ENCODE results near the gene CROCC2.

CROCC2 gene

GRCh38 chr2:240948905-240949790 is 43.0 kb downstream of the CROCC2 start:
- in situ Hi-C loops (cut with HindIII; ENCODE audit: low sequenced_read_pairs): no loop called here
- DNase-seq (ENCODE audit: low read depth, low spot score): no peak
- TF ChIP-seq CTCF (IDR thresholded peaks at IDR 0.05; ENCODE audit: low read depth, low read length): no peak
- no peak overlapping the region for H3K4me3 ChIP-seq (ENCODE audit: low read depth, low read length)

- TF ChIP-seq CTCF (IDR thresholded peaks at IDR 0.05; ENCODE audit: low read depth, low read length): no peak
- no peak overlapping the region for H3K4me3 ChIP-seq (ENCODE audit: low read depth, low read length)
- no peak for DNase-seq (ENCODE audit: low read depth, low spot score)
- in situ Hi-C loops (cut with HindIII; ENCODE audit: low sequenced_read_pairs): no loop called here
Measured at GRCh38 chr2:240949791-240950705, 43.9 kb downstream of the CROCC2 start.

GRCh38 chr2:240951045-240951594 is 45.0 kb downstream of the CROCC2 start:
- no peak for TF ChIP-seq CTCF (IDR thresholded peaks at IDR 0.05; ENCODE audit: low read depth, low read length)
- in situ Hi-C loops (cut with HindIII; ENCODE audit: low sequenced_read_pairs): no loop called here
- no peak overlapping the region for H3K4me3 ChIP-seq (ENCODE audit: low read depth, low read length)
- no peak for DNase-seq (ENCODE audit: low read depth, low spot score)

- no peak for TF ChIP-seq CTCF (IDR thresholded peaks at IDR 0.05; ENCODE audit: low read depth, low read length)
- no peak for DNase-seq (ENCODE audit: low read depth, low spot score)
- in situ Hi-C loops (cut with HindIII; ENCODE audit: low sequenced_read_pairs): no loop called here
- H3K4me3 ChIP-seq (ENCODE audit: low read depth, low read length): no peak overlapping the region
Measured at GRCh38 chr2:240952496-240953246, 46.5 kb downstream of the CROCC2 start.

GRCh38 chr2:240953426-240954410 is 47.6 kb downstream of the CROCC2 start:
- H3K4me3 ChIP-seq (ENCODE audit: low read depth, low read length): no peak overlapping the region
- in situ Hi-C loops (cut with HindIII; ENCODE audit: low sequenced_read_pairs): no loop called here
- TF ChIP-seq CTCF (IDR thresholded peaks at IDR 0.05; ENCODE audit: low read depth, low read length): no peak
- no peak for DNase-seq (ENCODE audit: low read depth, low spot score)
